Brain microvascular endothelial cell (primary cell): Measurements from ENCODE around the gene FGF23.

Source experiments
- DNase-seq: peaks from one replicate; pipeline ENCODE4 v3.0.0-alpha.2; 2020
- H3K27ac ChIP-seq: fragments of 250-450 bp; sonication (Bioruptor Pico); 2 replicates; pipeline ENCODE4 v1.5.1; 2020; ENCODE audit warnings: mild to moderate bottlenecking, moderate library complexity
- H3K27me3 ChIP-seq: fragments of 250-450 bp; sonication (Bioruptor Pico); replicated peaks from 2 replicates; pipeline ENCODE4 v1.5.1; 2020; ENCODE audit warnings: mild to moderate bottlenecking
- H3K36me3 ChIP-seq: fragments of 250-450 bp; sonication (Bioruptor Pico); replicated peaks from 2 replicates; pipeline ENCODE4 v1.5.1; 2020; ENCODE audit warnings: mild to moderate bottlenecking
- H3K4me3 ChIP-seq: 2 replicates; pipeline ENCODE4 v1.5.1; 2011; ENCODE audit warnings: low read depth, mild to moderate bottlenecking, control low read depth, low read length, moderate library complexity
- in situ Hi-C: cut with HindIII; loops from 2 replicates; pipeline ENCODE4 v1.10.0; 2017; ENCODE audit warnings: low sequenced_read_pairs, low pct_ligation_motif_present
- TF ChIP-seq, protein P1 (sequence below): IDR thresholded peaks from 2 replicates; pipeline ENCODE4 v1.5.1; 2011; ENCODE audit warnings: low read depth, mild to moderate bottlenecking, moderate library complexity, low read length, control low read depth, inconsistent platforms; ENCODE audit errors: missing control alignments

FGF23 gene

DNA sequence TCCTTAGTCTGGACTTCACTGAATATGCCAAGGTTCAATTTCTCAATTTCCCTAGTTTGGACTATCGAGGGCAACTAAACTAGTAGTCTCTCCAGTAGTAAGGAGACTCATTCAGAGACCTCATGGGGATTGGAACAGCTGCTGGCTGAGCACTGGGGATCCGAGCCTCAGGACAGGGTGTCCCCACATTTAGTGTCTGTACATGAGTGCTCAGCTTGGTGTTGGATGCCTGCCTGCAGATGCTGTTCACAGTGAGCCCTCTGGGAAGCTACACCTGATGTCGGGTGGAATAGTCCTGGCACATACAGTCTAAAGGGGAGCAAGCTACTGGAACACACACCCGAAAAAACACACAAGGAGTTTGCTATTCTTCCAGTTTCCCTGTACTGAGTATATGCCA lies 820 bp upstream of the FGF23 start:
- no peaks in the 10 kb centered on the region for H3K27me3 ChIP-seq
- TF ChIP-seq, protein P1, sequence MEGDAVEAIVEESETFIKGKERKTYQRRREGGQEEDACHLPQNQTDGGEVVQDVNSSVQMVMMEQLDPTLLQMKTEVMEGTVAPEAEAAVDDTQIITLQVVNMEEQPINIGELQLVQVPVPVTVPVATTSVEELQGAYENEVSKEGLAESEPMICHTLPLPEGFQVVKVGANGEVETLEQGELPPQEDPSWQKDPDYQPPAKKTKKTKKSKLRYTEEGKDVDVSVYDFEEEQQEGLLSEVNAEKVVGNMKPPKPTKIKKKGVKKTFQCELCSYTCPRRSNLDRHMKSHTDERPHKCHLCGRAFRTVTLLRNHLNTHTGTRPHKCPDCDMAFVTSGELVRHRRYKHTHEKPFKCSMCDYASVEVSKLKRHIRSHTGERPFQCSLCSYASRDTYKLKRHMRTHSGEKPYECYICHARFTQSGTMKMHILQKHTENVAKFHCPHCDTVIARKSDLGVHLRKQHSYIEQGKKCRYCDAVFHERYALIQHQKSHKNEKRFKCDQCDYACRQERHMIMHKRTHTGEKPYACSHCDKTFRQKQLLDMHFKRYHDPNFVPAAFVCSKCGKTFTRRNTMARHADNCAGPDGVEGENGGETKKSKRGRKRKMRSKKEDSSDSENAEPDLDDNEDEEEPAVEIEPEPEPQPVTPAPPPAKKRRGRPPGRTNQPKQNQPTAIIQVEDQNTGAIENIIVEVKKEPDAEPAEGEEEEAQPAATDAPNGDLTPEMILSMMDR: no peak
- H3K4me3 ChIP-seq: no peak overlapping the region
- H3K27ac ChIP-seq: no peak overlapping the region
- no peak for DNase-seq
- no peaks in the 10 kb centered on the region for H3K36me3 ChIP-seq
- in situ Hi-C loops: no loop called here

GRCh38 chr12:4378772-4379171 lies 740 bp downstream of the FGF23 start:
- no peaks in the 10 kb centered on the region for H3K36me3 ChIP-seq
- no peak overlapping the region for H3K4me3 ChIP-seq
- TF ChIP-seq, protein P1: no peak
- DNase-seq: no peak
- no peak overlapping the region for H3K27ac ChIP-seq
- in situ Hi-C loops: no loop called here
- no peaks in the 10 kb centered on the region for H3K27me3 ChIP-seq

DNA sequence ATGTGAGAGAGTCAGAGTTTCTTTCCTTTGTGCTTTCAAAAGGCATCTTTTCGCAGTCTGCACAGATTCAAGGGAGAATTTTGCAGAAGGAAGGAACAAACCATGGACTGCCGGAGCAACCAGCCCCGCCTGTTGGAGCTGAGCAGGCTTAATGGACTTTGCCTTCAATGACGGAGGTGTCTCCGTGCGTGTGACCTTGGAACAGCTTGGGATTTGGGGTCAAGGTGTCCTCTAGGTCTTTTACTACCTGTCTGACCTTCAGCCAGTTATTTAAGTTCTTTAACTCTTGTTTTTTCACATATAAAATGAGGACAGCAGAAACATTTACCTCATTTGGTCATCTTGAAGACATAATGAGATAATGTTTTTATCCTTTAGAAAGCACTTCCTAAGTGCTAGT lies 4.1 kb downstream of the FGF23 start:
- H3K36me3 ChIP-seq: no peaks in the 10 kb centered on the region
- TF ChIP-seq, protein P1: no peak
- H3K27ac ChIP-seq: no peak overlapping the region
- DNase-seq: no peak
- no peak overlapping the region for H3K4me3 ChIP-seq
- in situ Hi-C loops: no loop called here
- no peaks in the 10 kb centered on the region for H3K27me3 ChIP-seq

- H3K27me3 ChIP-seq: no peaks in the 10 kb centered on the region
- TF ChIP-seq, protein P1: no peak
- DNase-seq: no peak
- H3K4me3 ChIP-seq: no peak overlapping the region
- no peak overlapping the region for H3K27ac ChIP-seq
- in situ Hi-C loops: no loop called here
- H3K36me3 ChIP-seq: no peaks in the 10 kb centered on the region
Measured at GRCh38 chr12:4372653-4373052, 6.9 kb downstream of the FGF23 start.

GRCh38 chr12:4370265-4370664 lies 9.2 kb downstream of the FGF23 start:
- H3K4me3 ChIP-seq: no peak overlapping the region
- DNase-seq: no peak
- H3K27me3 ChIP-seq: no peaks in the 10 kb centered on the region
- TF ChIP-seq, protein P1: no peak
- no peaks in the 10 kb centered on the region for H3K36me3 ChIP-seq
- in situ Hi-C loops: no loop called here
- no peak overlapping the region for H3K27ac ChIP-seq

DNA sequence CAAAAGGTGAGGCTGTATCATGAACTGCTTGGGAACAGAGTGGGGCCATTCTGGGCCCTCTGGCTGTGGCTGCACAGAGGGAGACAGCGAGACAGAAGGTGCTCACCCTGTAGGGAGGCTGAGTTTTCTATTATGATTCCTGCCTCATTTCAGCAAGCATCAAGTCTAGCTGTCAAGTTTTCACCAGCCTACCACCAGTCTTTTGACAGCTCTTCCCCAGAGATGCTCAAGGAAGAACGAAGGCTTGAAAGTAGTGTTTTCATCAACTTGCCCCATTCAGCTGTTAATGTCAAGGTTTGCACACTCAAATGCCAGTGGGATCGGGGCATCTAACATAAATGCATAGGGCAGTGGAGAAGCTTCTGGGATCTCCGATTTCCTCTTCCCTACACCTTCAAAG lies 10.0 kb downstream of the FGF23 start:
- in situ Hi-C loops: no loop called here
- TF ChIP-seq, protein P1: no peak
- H3K4me3 ChIP-seq: no peak overlapping the region
- H3K27ac ChIP-seq: no peak overlapping the region
- peaks cover under 1% of the 10 kb centered on the region for H3K27me3 ChIP-seq
- H3K36me3 ChIP-seq: no peaks in the 10 kb centered on the region
- no peak for DNase-seq
